IPS-NIHi11 (cell line): Measurements from ENCODE around the gene PLPP4.
"Not testable (repeated sequence)": the region's sequence is repeated elsewhere in the genome, so short reads cannot be mapped to it uniquely, and the experiment has no call there.

Source experiments
- DNase-seq: peaks from one replicate; pipeline ENCODE4 v3.0.0; 2012; ENCODE audit warnings: mixed read lengths, low spot score

The PLPP4 gene

GRCh38 chr10:120486671-120487205 lies 29.7 kb downstream of the PLPP4 start:
- no peak for DNase-seq

- no peak for DNase-seq
These were observed 33.3 kb downstream of the PLPP4 start for GRCh38 chr10:120490288-120490687.

- DNase-seq = no peak
These were observed 35.3 kb downstream of the PLPP4 start for GRCh38 chr10:120492346-120492745.

GRCh38 chr10:120493411-120494312 lies 36.6 kb downstream of the PLPP4 start:
- no peak for DNase-seq

GRCh38 chr10:120494313-120494710 lies 37.3 kb downstream of the PLPP4 start:
- DNase-seq = no peak

GRCh38 chr10:120495226-120496009 lies 38.4 kb downstream of the PLPP4 start:
- no peak for DNase-seq

- no peak for DNase-seq
These were observed 42.9 kb downstream of the PLPP4 start for GRCh38 chr10:120499883-120500282.

GRCh38 chr10:120503689-120504088 lies 46.7 kb downstream of the PLPP4 start:
- no peak for DNase-seq

- not testable (repeated sequence) for DNase-seq
These were observed 47.2 kb downstream of the PLPP4 start for GRCh38 chr10:120504227-120504626.

GRCh38 chr10:120505056-120505455 lies 48.0 kb downstream of the PLPP4 start:
- DNase-seq = peak; percentile 20

GRCh38 chr10:120505866-120506265 lies 48.8 kb downstream of the PLPP4 start:
- no peak for DNase-seq

GRCh38 chr10:120506674-120507073 lies 49.6 kb downstream of the PLPP4 start:
- DNase-seq = no peak

- no peak for DNase-seq
These were observed 50.1 kb downstream of the PLPP4 start for GRCh38 chr10:120507175-120507574.

- no peak for DNase-seq
These were observed 50.6 kb downstream of the PLPP4 start for GRCh38 chr10:120507651-120508050.

GRCh38 chr10:120508393-120508792 lies 51.4 kb downstream of the PLPP4 start:
- no peak for DNase-seq

GRCh38 chr10:120508966-120509365 lies 51.9 kb downstream of the PLPP4 start:
- no peak for DNase-seq

- no peak for DNase-seq
These were observed 54.1 kb downstream of the PLPP4 start for GRCh38 chr10:120511165-120511564.

GRCh38 chr10:120513307-120513796 lies 56.3 kb downstream of the PLPP4 start:
- no peak for DNase-seq

- peak; percentile 86 for DNase-seq
These were observed 57.1 kb downstream of the PLPP4 start for GRCh38 chr10:120514035-120514620.

- DNase-seq = no peak
These were observed 57.9 kb downstream of the PLPP4 start for GRCh38 chr10:120514959-120515358.

GRCh38 chr10:120515741-120516140 lies 58.7 kb downstream of the PLPP4 start:
- DNase-seq = no peak

GRCh38 chr10:120516426-120516825 lies 59.4 kb downstream of the PLPP4 start:
- no peak for DNase-seq
